Measurements from ENCODE around the gene FAM149A. TPM values are rescaled to one million over a fixed set of nuclear protein-coding genes. Genes with fewer than 3 reads are reported as not detected.

FAM149A gene
- polyA plus RNA-seq, 1 donor = 11.8 TPM

DNA sequence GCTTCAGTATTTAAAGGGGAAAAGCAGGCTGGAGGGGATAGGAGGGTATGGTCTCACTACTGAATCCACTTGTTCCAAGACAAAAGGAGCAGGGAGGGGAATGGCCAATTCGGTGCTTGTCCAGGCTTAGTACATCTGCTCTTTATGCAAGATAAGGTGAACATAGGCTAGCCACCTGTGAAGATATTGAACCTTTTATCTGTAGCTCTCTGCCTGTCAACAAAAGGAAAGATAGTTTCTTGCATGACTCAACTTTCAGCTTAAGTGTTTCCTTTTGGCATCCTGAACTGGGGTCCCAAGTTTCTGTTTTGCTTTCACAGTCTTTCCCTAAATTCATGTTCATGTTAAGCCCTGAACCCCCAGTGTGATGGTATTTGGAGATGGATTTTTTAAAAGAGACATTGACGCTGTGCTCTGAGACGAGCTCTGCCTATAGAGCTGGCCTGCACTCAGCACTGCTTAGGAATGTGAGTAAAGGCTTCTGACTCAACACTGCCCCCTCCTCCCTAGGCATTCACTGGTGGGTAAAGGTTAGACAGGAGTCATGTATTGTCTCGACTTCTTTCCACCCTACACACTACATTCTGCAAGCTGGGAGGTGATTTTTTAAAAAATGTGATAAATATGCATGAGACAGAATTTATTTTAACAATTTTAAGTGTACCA is 28.2 kb downstream of the FAM149A start:
- 0% methylated on average over 1 of the region's 4 CpGs for WGBS (ENCODE audit: insufficient coverage, low lambda C conversion rate)
- H3K4me1 ChIP-seq (ENCODE audit: control insufficient read depth, insufficient read depth, low read length) = peaks cover 9% of the 10 kb centered on the region
- DNase-seq = peak; percentile 17 to 67
- peak overlapping the region; percentile 62 for H3K27ac ChIP-seq (ENCODE audit: low read length)
- H3K4me3 ChIP-seq (ENCODE audit: low read length) = no peak overlapping the region
- no peaks in the 10 kb centered on the region for H3K9me3 ChIP-seq (ENCODE audit: control insufficient read depth, low read depth, low read length)
- H3K27me3 ChIP-seq (ENCODE audit: control insufficient read depth, insufficient read depth, low read length) = no peaks in the 10 kb centered on the region
- no peaks in the 10 kb centered on the region for H3K36me3 ChIP-seq (ENCODE audit: control insufficient read depth, insufficient read depth, low read length)

DNA sequence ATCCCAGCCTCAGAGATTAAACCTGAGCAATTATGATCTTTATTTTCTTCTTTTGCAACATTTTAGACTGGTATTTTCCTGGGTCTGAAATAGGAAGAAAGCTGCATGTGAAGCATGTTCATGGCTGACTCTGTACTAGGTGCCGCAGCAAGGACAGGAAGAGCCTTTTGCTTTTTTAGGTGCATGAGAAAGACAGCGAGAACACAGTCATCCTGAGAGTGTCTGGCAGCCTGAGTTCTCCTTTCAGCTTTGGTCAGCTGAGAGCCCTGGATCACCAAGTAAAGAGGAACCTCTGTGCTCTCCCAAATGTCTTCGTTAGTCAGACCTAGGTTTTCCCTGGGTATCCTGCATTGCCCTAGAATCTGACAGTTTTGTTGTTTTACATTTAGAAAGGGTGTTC is 29.8 kb downstream of the FAM149A start:
- H3K36me3 ChIP-seq (ENCODE audit: control insufficient read depth, insufficient read depth, low read length) = no peaks in the 10 kb centered on the region
- DNase-seq = no peak
- WGBS (ENCODE audit: insufficient coverage, low lambda C conversion rate) = 88% methylated on average over 1 of the region's 3 CpGs
- H3K27me3 ChIP-seq (ENCODE audit: control insufficient read depth, insufficient read depth, low read length) = no peaks in the 10 kb centered on the region
- H3K27ac ChIP-seq (ENCODE audit: low read length) = no peak overlapping the region
- no peaks in the 10 kb centered on the region for H3K9me3 ChIP-seq (ENCODE audit: control insufficient read depth, low read depth, low read length)
- peaks cover 9% of the 10 kb centered on the region for H3K4me1 ChIP-seq (ENCODE audit: control insufficient read depth, insufficient read depth, low read length)
- no peak overlapping the region for H3K4me3 ChIP-seq (ENCODE audit: low read length)

DNA sequence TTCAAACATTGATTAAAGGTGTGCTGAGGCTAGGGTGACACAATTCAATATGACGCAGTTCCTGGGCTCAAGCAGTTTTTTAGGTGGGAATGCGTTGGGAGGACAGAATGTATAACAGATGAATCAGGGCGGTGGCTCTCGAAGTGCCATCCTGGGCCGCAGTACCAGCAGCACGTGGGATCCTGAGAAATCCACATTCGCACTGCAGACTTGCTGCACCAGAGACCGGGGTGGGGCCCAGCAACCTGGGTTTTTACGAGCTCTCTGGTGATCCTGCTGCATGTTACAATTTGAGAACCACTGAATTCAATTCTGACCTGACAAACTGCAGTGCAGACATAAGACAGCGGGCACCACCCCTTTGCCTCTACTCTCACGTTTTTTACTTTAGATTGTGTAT is 30.4 kb downstream of the FAM149A start:
- Histone ChIP-seq H3K27ac (ENCODE audit: low read length) (no peak overlapping the region), H3K27me3 (ENCODE audit: control insufficient read depth, insufficient read depth, low read length) (no peaks in the 10 kb centered on the region), H3K36me3 (ENCODE audit: control insufficient read depth, insufficient read depth, low read length) (no peaks in the 10 kb centered on the region), H3K4me1 (ENCODE audit: control insufficient read depth, insufficient read depth, low read length) (peaks cover 9% of the 10 kb centered on the region), H3K4me3 (ENCODE audit: low read length) (no peak overlapping the region), H3K9me3 (ENCODE audit: control insufficient read depth, low read depth, low read length) (no peaks in the 10 kb centered on the region)
- WGBS (ENCODE audit: insufficient coverage, low lambda C conversion rate) = no CpG with 5 or more reads among the region's 11 CpGs
- DNase-seq = no peak

DNA sequence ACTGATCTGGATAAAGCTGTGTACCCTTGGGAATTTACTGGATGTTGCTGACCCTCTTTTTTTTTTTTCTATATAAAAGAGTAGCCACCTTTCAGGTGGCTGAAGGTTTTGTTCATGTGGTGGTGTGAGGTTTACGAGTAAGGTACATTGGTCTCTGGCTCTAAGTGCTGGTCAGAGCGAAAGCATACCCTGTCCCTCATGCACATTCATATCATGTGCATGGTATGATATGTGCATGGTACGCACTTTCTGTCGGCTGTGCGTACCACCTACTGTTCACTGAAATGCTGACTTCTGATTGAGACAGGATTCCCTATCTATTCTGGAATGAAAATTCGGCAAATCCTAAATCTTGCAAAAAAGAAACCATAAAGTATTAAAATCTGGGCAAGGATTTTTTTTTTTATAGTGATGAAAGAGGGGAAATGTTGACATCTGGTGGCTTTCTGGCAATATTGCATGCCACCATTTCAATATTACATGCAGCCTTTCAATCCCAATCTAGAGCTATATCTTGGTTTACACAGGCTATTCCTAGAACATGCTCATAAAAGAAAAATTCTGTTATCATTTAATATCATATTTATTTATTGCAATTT is 32.8 kb downstream of the FAM149A start:
- no peak for DNase-seq
- Histone ChIP-seq H3K36me3 (ENCODE audit: control insufficient read depth, insufficient read depth, low read length) (no peaks in the 10 kb centered on the region), H3K4me3 (ENCODE audit: low read length) (no peak overlapping the region), H3K27ac (ENCODE audit: low read length) (no peak overlapping the region), H3K4me1 (ENCODE audit: control insufficient read depth, insufficient read depth, low read length) (peaks cover 5% of the 10 kb centered on the region), H3K27me3 (ENCODE audit: control insufficient read depth, insufficient read depth, low read length) (no peaks in the 10 kb centered on the region), H3K9me3 (ENCODE audit: control insufficient read depth, low read depth, low read length) (no peaks in the 10 kb centered on the region)
- 80% methylated on average over 3 of the region's 6 CpGs for WGBS (ENCODE audit: insufficient coverage, low lambda C conversion rate)

DNA sequence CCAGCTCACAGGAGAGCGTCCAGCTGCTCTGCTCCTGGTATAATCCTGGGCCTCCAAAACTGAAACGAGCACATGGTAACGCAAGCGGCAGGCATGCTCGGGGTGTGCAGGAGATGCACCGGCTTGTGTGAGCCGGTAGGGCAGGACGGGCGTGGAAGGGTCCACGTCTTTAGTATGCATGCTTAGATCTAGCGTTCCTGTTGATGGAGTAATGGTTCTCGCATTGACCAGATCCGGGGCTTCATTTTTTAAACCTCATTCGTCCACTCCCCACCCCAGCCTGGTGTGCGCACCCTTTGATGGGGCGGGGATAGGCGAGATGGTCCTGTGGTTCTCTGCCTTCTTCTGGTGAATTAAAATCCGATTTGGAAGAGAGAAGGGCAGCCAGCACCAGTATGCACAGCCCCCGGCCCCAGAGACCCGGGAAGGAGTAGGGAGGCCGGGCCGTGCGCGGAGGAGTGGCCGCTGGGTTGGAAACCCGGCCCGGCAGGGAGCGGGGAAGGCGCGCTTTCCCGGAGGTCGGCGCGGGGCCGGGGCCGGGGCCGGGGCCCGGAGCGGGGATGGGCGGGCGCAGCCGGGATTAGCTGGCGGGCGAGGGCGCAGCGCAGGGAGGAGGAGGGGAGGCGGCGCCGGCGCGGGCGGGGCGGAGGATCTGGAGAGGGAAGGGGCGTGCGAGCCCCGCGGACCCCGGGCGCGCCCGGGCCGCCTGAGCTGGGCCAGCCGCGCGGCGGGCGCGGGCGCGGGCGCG is 39.9 kb downstream of the FAM149A start:
- Histone ChIP-seq H3K4me1 (ENCODE audit: control insufficient read depth, insufficient read depth, low read length) (peaks cover 4% of the 10 kb centered on the region), H3K27me3 (ENCODE audit: control insufficient read depth, insufficient read depth, low read length) (no peaks in the 10 kb centered on the region), H3K4me3 (ENCODE audit: low read length) (peak overlapping the region; percentile 58), H3K36me3 (ENCODE audit: control insufficient read depth, insufficient read depth, low read length) (no peaks in the 10 kb centered on the region), H3K9me3 (ENCODE audit: control insufficient read depth, low read depth, low read length) (no peaks in the 10 kb centered on the region), H3K27ac (ENCODE audit: low read length) (peak overlapping the region; percentile 68)
- peak; percentile 32 to 70 for DNase-seq
- WGBS (ENCODE audit: insufficient coverage, low lambda C conversion rate) = no CpG with 5 or more reads among the region's 72 CpGs

DNA sequence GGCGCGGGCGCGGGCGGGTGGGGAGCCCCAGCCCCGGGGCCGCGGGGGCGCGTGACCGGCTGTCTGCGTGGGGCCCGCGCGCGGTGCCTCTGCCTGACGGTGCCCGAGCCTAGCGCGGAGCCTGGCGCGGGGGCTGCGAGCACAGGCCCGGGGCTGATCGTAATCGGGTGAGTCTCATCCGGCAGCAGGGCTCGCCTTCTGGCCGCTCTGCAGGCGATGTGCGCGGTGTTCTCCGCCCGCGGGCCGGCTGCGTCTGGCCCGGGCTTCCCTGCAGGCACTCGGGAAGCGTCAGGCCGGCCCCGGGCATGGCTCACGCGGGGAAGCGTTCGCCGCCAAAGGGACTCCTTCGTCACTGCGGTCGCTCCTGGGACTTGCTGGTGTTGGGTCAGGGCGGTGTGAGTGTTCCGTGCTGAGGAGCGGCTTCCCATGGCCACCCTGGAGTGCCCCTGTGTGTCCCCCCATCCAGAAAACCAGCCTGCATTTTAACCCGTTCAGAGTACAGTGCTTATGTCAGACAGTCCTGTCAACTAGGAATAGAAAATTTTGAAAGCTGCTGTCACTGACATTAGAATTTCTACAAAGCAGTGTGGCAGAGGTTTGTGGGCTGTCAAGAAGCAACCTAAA is 40.6 kb downstream of the FAM149A start:
- no peaks in the 10 kb centered on the region for H3K9me3 ChIP-seq (ENCODE audit: control insufficient read depth, low read depth, low read length)
- no peaks in the 10 kb centered on the region for H3K27me3 ChIP-seq (ENCODE audit: control insufficient read depth, insufficient read depth, low read length)
- no peaks in the 10 kb centered on the region for H3K36me3 ChIP-seq (ENCODE audit: control insufficient read depth, insufficient read depth, low read length)
- H3K4me1 ChIP-seq (ENCODE audit: control insufficient read depth, insufficient read depth, low read length) = peaks cover 4% of the 10 kb centered on the region
- DNase-seq = peak; percentile 21 to 77
- WGBS (ENCODE audit: insufficient coverage, low lambda C conversion rate) = no CpG with 5 or more reads among the region's 54 CpGs
- H3K27ac ChIP-seq (ENCODE audit: low read length) = peak overlapping the region; percentile 63
- H3K4me3 ChIP-seq (ENCODE audit: low read length) = peak overlapping the region; percentile 57

DNA sequence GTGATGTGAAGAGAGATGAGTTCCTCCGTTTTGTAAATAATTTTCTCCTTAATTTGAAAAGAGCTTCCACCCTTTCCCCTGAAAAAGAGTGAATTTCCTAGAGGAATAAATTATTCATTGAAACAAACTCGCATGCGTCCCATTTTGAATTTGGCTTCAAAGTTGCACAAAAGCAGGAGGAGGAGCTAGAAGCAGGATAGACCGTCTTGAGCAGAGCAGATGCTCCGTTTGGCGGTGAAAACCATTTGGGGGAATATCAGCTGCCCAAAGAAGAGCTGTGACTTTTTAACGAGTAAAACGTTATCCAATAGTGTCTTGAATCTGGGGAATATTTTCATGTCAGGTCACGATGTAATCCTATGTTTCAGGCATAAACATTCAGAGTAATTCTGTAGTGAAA is 42.0 kb downstream of the FAM149A start:
- H3K27ac ChIP-seq (ENCODE audit: low read length) = no peak overlapping the region
- peaks cover 4% of the 10 kb centered on the region for H3K4me1 ChIP-seq (ENCODE audit: control insufficient read depth, insufficient read depth, low read length)
- no peaks in the 10 kb centered on the region for H3K9me3 ChIP-seq (ENCODE audit: control insufficient read depth, low read depth, low read length)
- WGBS (ENCODE audit: insufficient coverage, low lambda C conversion rate) = 83% methylated on average over 3 of the region's 9 CpGs
- DNase-seq = no peak
- no peaks in the 10 kb centered on the region for H3K36me3 ChIP-seq (ENCODE audit: control insufficient read depth, insufficient read depth, low read length)
- H3K27me3 ChIP-seq (ENCODE audit: control insufficient read depth, insufficient read depth, low read length) = no peaks in the 10 kb centered on the region
- no peak overlapping the region for H3K4me3 ChIP-seq (ENCODE audit: low read length)

DNA sequence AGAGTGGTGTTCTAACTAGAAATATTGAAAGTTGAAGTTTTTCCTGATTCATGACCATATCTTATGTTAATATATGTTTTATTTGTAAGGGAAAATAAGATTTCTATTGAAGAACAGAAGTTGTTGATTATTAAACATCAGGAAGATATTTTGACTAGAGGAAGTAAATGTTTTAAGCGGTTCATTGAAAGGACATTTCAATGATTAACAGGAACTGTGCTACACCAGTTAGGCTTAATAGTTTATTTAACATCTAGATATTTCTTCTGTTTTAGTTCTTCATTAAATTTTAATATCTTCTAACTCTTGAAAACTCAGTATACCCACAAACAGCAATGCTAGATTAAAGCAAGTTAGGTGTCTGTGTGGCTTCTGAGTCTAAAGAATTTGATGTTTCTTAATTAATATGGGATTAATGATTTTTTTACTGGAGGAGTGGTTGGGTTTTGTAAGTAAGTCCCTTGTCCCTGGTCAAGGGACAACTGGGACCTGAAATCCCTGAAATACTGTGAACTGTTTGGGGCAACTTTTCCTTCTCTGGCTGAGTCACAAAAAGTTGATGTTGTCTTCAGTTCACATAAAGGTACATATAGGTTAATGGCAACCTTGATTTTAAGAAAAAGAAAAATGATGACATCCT is 44.0 kb downstream of the FAM149A start:
- H3K27ac ChIP-seq (ENCODE audit: low read length) = no peak overlapping the region
- 50% methylated on average over 1 of the region's 1 CpG for WGBS (ENCODE audit: insufficient coverage, low lambda C conversion rate)
- H3K4me3 ChIP-seq (ENCODE audit: low read length) = no peak overlapping the region
- no peak for DNase-seq
- no peaks in the 10 kb centered on the region for H3K27me3 ChIP-seq (ENCODE audit: control insufficient read depth, insufficient read depth, low read length)
- peaks cover 6% of the 10 kb centered on the region for H3K36me3 ChIP-seq (ENCODE audit: control insufficient read depth, insufficient read depth, low read length)
- H3K4me1 ChIP-seq (ENCODE audit: control insufficient read depth, insufficient read depth, low read length) = peaks cover 4% of the 10 kb centered on the region
- no peaks in the 10 kb centered on the region for H3K9me3 ChIP-seq (ENCODE audit: control insufficient read depth, low read depth, low read length)

DNA sequence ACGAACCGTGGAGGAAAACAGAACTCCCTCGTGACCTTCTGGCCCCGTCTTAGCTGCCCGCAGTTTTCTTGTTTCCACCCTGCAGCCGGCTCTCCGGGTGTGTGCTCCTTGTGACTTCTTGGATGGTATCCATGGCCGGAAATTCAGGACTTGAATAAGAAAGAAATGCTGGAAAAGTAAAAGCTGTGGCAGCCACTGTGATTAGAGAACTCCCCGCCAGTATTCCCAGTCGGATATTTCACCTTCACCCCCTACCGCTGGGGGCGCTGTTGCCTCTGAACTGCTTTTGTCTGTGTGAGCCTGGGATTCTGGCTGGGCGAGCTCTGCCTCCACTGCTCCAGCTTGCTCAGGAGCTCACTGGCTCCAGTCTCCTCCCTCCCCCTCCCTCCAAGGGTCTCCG is 45.4 kb downstream of the FAM149A start:
- no peaks in the 10 kb centered on the region for H3K27me3 ChIP-seq (ENCODE audit: control insufficient read depth, insufficient read depth, low read length)
- H3K4me1 ChIP-seq (ENCODE audit: control insufficient read depth, insufficient read depth, low read length) = no peaks in the 10 kb centered on the region
- peaks cover 10% of the 10 kb centered on the region for H3K36me3 ChIP-seq (ENCODE audit: control insufficient read depth, insufficient read depth, low read length)
- WGBS (ENCODE audit: insufficient coverage, low lambda C conversion rate) = no CpG with 5 or more reads among the region's 14 CpGs
- no peaks in the 10 kb centered on the region for H3K9me3 ChIP-seq (ENCODE audit: control insufficient read depth, low read depth, low read length)
- no peak for DNase-seq
- no peak overlapping the region for H3K4me3 ChIP-seq (ENCODE audit: low read length)
- H3K27ac ChIP-seq (ENCODE audit: low read length) = no peak overlapping the region

DNA sequence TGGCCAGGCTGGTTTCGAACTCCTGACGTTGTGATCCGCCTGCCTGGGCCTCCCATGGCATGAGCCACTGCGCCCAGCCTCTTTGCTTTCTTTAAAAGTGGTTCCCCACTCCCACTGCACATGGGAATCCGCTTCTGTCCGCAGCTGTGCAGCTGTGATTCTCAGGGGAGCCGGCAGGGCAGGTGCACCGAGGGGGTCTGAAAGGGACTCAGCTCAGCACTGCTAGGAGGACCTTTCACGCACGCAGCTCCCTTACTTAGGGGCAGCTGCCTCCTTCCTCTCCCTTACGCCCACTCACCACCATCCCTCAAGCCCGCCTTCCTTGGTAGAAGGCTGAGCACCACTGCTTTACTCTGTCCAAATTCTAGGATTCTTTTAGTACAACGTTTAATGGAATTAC is 46.4 kb downstream of the FAM149A start:
- 100% methylated on average over 1 of the region's 13 CpGs for WGBS (ENCODE audit: insufficient coverage, low lambda C conversion rate)
- H3K4me3 ChIP-seq (ENCODE audit: low read length) = no peak overlapping the region
- peaks cover 14% of the 10 kb centered on the region for H3K36me3 ChIP-seq (ENCODE audit: control insufficient read depth, insufficient read depth, low read length)
- DNase-seq = no peak
- no peaks in the 10 kb centered on the region for H3K9me3 ChIP-seq (ENCODE audit: control insufficient read depth, low read depth, low read length)
- H3K27me3 ChIP-seq (ENCODE audit: control insufficient read depth, insufficient read depth, low read length) = no peaks in the 10 kb centered on the region
- H3K27ac ChIP-seq (ENCODE audit: low read length) = no peak overlapping the region
- no peaks in the 10 kb centered on the region for H3K4me1 ChIP-seq (ENCODE audit: control insufficient read depth, insufficient read depth, low read length)
